MCF 10A (cell line): ENCODE measurements around the gene PTPRN2. TPM values are rescaled to one million over a fixed set of nuclear protein-coding genes. Genes with fewer than 3 reads are reported as not detected.

Experiments
- BruUV-seq: library from RNA; stranded (reverse); fragments of 400-500 nt; replicated peaks from 2 replicates; lab custom pipeline; 2021; lab: Mats Ljungman, UMichigan
- CTCF ChIA-PET: fragments of 300-600 bp; sonication (Branson Sonifier 250); formaldehyde crosslinking; extraction: SDS; loops from one replicate; lab custom pipeline; 2021; ENCODE audit warnings: antibody characterized with exemption, inconsistent platforms; lab: Yijun Ruan, JAX
- POLR2A ChIA-PET: fragments of 300-600, 350-650 bp; sonication (Branson Sonifier 250); formaldehyde crosslinking; extraction: SDS; loops from one replicate; lab custom pipeline; 2020; ENCODE audit warnings: antibody characterized with exemption, inconsistent platforms; lab: Yijun Ruan, JAX
- DNase-seq: peaks from one replicate; pipeline ENCODE4 v3.0.0-alpha.2; 2018; ENCODE audit not compliant: unreplicated experiment
- H3K27ac Mint-ChIP-seq: one replicate; pipeline ENCODE4 v1.8.0; 2022; ENCODE audit warnings: mild to moderate bottlenecking, low read depth, mixed read lengths; ENCODE audit not compliant: unreplicated experiment
- H3K27me3 Mint-ChIP-seq: one replicate; pipeline ENCODE4 v1.8.0; 2022; ENCODE audit warnings: mixed read lengths; ENCODE audit not compliant: insufficient read depth, unreplicated experiment
- H3K36me3 Mint-ChIP-seq: one replicate; pipeline ENCODE4 v1.8.0; 2022; ENCODE audit warnings: mild to moderate bottlenecking, moderate library complexity, mixed read lengths; ENCODE audit not compliant: insufficient read depth, unreplicated experiment
- H3K4me1 Mint-ChIP-seq: one replicate; pipeline ENCODE4 v1.8.0; 2022; ENCODE audit warnings: mixed read lengths; ENCODE audit not compliant: insufficient read depth, unreplicated experiment
- H3K4me3 Mint-ChIP-seq: one replicate; pipeline ENCODE4 v1.8.0; 2022; ENCODE audit warnings: mild to moderate bottlenecking, moderate library complexity, mixed read lengths; ENCODE audit not compliant: unreplicated experiment
- H3K9me3 Mint-ChIP-seq: one replicate; pipeline ENCODE4 v1.8.0; 2022; ENCODE audit warnings: mixed read lengths; ENCODE audit not compliant: unreplicated experiment
- CTCF ChIP-seq: fragments of 200-600 bp; IDR thresholded peaks from one replicate; pipeline ENCODE4 v1.8.0; 2022; ENCODE audit warnings: antibody characterized with exemption, mild to moderate bottlenecking; ENCODE audit not compliant: unreplicated experiment
- intact Hi-C: fragments of 100-400 bp; cut with micrococcal nuclease; formaldehyde crosslinking; loops from 2 replicates; pipeline ENCODE4 v1.14.1; 2022
- total RNA-seq: library from RNA; stranded (reverse); gene quantifications from 2 replicates; pipeline ENCODE4 v1.2.3, GENCODE V29; 2022

Gene PTPRN2
- total RNA-seq, 1 experiment from 2014 or later = 4.5 TPM

- no peak for DNase-seq
- Mint-ChIP-seq H3K27me3 (no peaks in the 10 kb centered on the region), H3K9me3 (peaks cover 28% of the 10 kb centered on the region), H3K4me3 (no peak overlapping the region), H3K4me1 (no peaks in the 10 kb centered on the region), H3K27ac (no peak overlapping the region), H3K36me3 (no peaks in the 10 kb centered on the region)
- ChIA-PET POLR2A (no interaction called here), CTCF (no interaction called here)
- intact Hi-C loops = no loop called here
- no TSS peak for BruUV-seq
- TF ChIP-seq CTCF = no peak
These were observed 1045.3 kb downstream of the PTPRN2 start for GRCh38 chr7:157542068-157543021.

GRCh38 chr7:157541295-157542067 is 1046.1 kb downstream of the PTPRN2 start:
- ChIA-PET CTCF (no interaction called here), POLR2A (no interaction called here)
- H3K9me3 Mint-ChIP-seq = peaks cover 28% of the 10 kb centered on the region
- H3K4me1 Mint-ChIP-seq = no peaks in the 10 kb centered on the region
- H3K4me3 Mint-ChIP-seq = no peak overlapping the region
- H3K36me3 Mint-ChIP-seq = no peaks in the 10 kb centered on the region
- no peaks in the 10 kb centered on the region for H3K27me3 Mint-ChIP-seq
- H3K27ac Mint-ChIP-seq = no peak overlapping the region
- intact Hi-C loops = no loop called here
- no TSS peak for BruUV-seq
- no peak for DNase-seq
- no peak for TF ChIP-seq CTCF

- no peaks in the 10 kb centered on the region for H3K4me1 Mint-ChIP-seq
- peaks cover 28% of the 10 kb centered on the region for H3K9me3 Mint-ChIP-seq
- no peak overlapping the region for H3K27ac Mint-ChIP-seq
- BruUV-seq = no TSS peak
- ChIA-PET POLR2A (no interaction called here), CTCF (no interaction called here)
- intact Hi-C loops = no loop called here
- TF ChIP-seq CTCF = no peak
- no peaks in the 10 kb centered on the region for H3K27me3 Mint-ChIP-seq
- no peak for DNase-seq
- H3K4me3 Mint-ChIP-seq = no peak overlapping the region
- no peaks in the 10 kb centered on the region for H3K36me3 Mint-ChIP-seq
These were observed 1046.9 kb downstream of the PTPRN2 start for GRCh38 chr7:157540606-157541294.

- ChIA-PET CTCF (no interaction called here), POLR2A (no interaction called here)
- H3K36me3 Mint-ChIP-seq = no peaks in the 10 kb centered on the region
- no peaks in the 10 kb centered on the region for H3K4me1 Mint-ChIP-seq
- TF ChIP-seq CTCF = no peak
- peaks cover 24% of the 10 kb centered on the region for H3K9me3 Mint-ChIP-seq
- no TSS peak for BruUV-seq
- H3K4me3 Mint-ChIP-seq = no peak overlapping the region
- no peaks in the 10 kb centered on the region for H3K27me3 Mint-ChIP-seq
- no peak for DNase-seq
- no peak overlapping the region for H3K27ac Mint-ChIP-seq
- intact Hi-C loops = no loop called here
These were observed 1047.6 kb downstream of the PTPRN2 start for GRCh38 chr7:157540020-157540419.
